ENCODE data around the gene GALNT18.

The GALNT18 gene

GRCh38 chr11:11622772-11623171 lies 967 bp upstream of the GALNT18 start:
- no peak for DNase-seq

DNA sequence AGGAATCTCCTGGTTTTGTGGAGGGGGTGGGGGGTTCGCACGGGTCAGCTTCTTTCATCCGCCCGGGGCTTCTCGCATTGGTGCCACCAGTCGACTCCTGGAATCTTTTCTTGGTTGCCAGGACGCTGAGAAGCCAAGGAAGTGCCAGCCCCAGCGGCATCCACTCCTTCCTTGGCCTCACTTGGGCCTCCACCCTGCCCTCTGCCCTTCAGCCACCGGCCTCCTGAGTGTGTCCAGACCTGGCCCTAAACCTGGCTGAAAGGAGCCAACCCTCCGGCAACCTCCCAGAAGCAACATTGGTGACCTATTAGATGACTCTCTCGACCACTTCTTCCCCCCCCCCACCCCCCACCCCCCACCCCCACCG lies 518 bp upstream of the GALNT18 start:
- no peak for DNase-seq

GRCh38 chr11:11620921-11621572 lies 758 bp downstream of the GALNT18 start:
- DNase-seq: no peak

GRCh38 chr11:11620173-11620920 lies 1.5 kb downstream of the GALNT18 start:
- DNase-seq: no peak

GRCh38 chr11:11618973-11619435 lies 2.8 kb downstream of the GALNT18 start:
- no peak for DNase-seq

- DNase-seq: no peak
Measured at GRCh38 chr11:11615086-11615485, 6.7 kb downstream of the GALNT18 start.

DNA sequence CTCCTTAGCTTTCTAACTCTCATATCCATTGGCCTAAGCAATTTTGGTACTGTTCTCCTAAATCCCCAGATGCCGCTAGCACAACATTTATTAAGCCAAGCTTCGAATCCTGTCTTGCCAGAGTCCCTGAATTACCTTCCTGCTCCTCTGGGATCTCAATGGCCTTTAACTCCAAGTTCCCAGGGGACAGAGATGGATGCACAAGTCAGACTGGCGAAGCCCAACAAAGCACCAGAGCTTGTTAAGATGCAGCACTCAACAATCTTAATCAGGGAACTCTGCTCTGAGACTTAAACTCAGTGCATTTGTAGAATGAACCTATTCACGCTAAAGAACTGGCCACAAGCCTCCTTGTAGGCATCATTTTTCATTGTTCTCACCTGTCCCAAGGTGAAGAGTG lies 9.4 kb downstream of the GALNT18 start:
- no peak for DNase-seq

- DNase-seq: no peak
Measured at GRCh38 chr11:11611381-11611780, 10.4 kb downstream of the GALNT18 start.

GRCh38 chr11:11608783-11609232 lies 13.0 kb downstream of the GALNT18 start:
- no peak for DNase-seq

GRCh38 chr11:11607772-11608171 lies 14.0 kb downstream of the GALNT18 start:
- no peak for DNase-seq

DNA sequence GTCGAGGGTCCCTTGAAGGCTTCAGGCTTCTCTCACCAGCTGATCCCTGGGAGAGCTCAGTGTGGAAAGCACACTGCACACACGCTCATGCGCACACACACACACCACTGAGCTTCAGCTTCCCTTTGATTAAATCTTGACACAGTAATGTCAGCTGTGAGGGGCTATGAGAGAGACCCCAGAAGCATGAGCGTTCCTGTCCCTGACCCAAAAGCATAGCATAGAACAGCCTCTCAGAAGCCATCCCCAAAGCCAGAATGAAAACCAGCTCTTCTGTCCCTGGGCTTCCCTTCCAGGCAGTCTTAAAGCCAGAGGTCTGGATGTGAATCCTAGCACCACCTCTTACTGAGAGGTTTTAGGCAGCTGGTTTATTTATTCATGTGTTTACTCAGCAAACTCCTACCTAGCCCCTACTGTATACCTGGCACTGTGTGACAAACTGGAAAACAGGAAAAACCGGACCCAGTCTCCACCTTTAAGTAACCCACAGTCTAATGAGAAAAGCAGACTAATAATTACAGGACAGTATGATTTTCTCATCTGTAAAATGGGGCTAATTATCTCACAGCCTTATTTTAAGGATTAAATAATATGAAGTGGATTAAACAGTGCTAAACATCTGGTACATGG lies 15.9 kb downstream of the GALNT18 start:
- no peak for DNase-seq

GRCh38 chr11:11605181-11605580 lies 16.6 kb downstream of the GALNT18 start:
- no peak for DNase-seq

DNA sequence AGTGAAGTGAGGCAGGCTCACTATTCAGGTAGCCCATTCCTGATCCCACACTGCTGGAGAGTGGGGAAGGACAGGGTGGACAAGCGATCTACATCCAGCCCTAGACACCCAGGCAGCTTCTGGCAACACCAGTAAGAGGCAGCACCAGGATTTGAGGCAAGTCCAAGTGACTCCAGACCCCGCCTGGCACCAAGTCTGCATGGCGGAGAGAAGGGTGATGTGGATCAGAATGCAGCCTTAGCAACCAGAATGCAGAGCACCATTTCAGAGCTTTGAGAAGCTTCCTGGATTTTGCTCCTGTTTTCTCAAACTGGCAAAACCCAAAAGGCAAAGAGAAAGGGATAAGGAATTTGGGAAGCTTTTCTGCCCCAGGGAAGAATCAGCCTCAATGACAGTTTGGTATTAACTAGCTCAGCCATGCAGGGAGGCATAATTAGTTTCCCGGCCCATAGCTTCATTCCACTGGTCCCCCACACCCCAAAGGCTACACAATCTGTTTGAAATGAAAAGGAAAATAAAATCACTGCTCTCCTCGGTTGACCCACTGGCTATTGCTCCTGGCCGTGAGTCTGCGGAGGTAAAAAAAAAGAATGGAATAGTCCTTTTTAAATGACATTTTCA lies 17.3 kb downstream of the GALNT18 start:
- no peak for DNase-seq

DNA sequence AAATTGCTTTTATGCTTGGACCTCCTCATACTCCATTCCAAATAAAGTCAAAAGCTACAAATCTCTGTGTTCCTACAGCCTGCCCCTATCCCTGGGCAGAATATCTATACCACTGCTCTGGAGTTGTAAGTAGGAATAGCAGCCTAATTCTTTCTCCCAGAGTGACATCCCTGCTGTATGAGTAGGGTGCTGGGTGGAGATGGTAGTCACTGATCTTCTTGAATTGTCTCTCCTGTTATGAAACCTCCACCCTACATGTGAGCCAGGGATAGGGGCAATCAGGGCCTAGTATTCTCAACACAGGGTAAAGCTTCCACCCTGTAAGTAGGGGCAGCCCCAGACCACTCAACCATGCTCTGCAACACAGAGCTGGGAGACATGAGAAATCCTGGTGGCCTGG lies 19.8 kb downstream of the GALNT18 start:
- DNase-seq: no peak

GRCh38 chr11:11600288-11600687 lies 21.5 kb downstream of the GALNT18 start:
- DNase-seq: no peak

GRCh38 chr11:11598243-11598642 lies 23.6 kb downstream of the GALNT18 start:
- no peak for DNase-seq

DNA sequence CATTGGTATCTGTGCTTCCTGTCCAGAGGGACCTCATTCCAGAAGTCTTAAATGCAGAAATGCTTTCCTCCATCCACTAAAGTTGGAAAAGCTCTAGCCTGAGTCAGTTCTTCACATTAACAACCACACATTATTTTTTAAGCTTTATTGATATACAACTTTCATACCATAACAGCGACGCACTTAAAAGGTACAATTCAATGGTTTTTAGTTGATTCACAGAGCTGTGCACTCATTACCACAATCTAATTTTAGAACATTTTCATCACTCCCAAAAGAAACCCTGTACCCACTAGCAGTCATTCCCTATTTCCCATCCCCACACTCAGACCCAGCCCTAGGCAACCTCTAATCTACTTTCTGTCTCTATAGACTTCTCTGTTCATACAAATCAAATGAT lies 27.6 kb downstream of the GALNT18 start:
- DNase-seq: no peak

DNA sequence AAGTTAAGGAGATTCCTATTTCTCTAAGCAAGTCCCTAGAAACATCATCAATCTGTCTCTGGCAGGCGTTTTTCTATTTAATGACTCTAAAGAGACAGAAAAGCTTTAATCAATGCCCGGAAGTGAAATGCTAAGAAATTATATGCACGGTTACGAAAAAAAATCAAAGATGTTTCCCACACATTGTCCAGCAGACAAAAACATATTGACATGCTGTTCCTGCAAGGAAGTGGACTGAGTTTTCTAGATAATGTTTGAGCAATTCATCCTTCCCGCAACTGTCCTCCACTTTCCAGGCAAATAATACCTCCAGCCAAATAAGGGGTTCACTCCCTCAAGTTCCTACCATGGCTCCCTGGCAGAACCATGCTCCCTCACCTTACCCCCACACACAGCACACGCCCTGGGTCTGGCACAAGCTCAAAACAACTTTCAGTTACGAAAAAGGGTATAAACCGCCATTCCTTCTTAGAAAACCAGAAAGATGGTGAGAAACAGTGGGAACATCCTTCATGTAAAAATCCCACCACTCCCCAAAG lies 29.6 kb downstream of the GALNT18 start:
- DNase-seq: no peak

DNA sequence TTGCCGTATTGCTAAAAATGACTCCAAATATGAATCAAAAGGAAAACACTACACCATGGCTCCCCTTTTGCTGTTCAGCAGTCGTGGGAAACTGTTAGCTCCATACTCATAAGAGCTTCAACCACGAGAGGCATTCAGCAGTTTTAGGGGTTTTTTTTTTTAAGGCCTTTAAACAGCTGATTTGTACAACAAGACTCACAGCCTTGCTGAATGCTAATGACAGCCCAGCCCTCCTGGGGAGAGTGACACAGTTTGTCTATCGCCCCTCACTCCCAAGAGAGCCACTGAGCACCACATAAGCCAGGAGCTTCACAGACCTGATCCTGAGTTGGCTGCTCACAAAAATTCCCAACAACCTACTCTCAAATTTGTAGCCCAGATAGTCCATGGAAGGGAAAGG lies 32.4 kb downstream of the GALNT18 start:
- no peak for DNase-seq

- DNase-seq: no peak
Measured at GRCh38 chr11:11588891-11589290, 32.9 kb downstream of the GALNT18 start.

DNA sequence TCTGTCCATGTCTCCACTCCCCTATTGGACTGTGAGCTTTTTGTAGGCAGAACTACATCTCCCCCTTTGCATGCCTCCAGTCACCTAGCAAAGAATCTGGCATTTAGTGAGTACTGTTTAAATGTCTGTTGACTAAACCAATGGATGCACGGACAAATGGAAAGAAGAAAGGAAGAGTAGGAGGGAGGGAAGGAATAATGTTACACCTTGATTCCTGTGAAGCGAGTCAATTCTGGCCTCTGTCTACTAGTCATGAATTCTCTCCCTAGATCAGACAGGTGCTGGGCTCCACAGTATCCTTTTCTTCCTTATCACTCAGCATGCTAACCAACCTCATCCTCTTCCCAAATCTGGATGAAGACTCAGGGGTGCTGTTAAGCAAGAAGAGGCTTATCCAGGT lies 33.6 kb downstream of the GALNT18 start:
- DNase-seq: no peak

- no peak for DNase-seq
Measured at GRCh38 chr11:11587122-11587521, 34.7 kb downstream of the GALNT18 start.

DNA sequence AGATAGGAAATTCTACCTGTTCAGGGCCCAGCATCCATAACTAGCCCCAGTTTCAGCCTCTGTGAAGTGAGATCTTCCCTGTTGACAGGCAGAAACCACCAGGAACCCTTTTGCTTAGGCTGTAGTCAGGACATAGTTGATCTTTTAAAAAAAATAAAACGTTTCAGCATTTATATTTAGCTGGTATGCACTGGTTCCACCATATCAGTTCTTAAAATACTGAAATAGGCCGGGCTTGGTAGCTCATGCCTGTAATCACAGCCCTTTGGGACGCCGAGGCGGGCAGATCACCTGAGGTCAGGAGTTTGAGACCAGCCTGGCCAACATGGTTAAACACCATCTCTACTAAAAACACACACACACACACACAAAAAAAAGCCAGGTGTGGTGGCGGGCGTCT lies 35.3 kb downstream of the GALNT18 start:
- no peak for DNase-seq
